ENCODE measurements around the gene ERGIC2. TPM values are rescaled to one million over a fixed set of nuclear protein-coding genes. Genes with fewer than 3 reads are reported as not detected.

ERGIC2 gene
- total and polyA plus RNA-seq, 2 donors (not counting 1 experiment from before 2014, with no cell fraction given), result 67.9 to 82.5 TPM

DNA sequence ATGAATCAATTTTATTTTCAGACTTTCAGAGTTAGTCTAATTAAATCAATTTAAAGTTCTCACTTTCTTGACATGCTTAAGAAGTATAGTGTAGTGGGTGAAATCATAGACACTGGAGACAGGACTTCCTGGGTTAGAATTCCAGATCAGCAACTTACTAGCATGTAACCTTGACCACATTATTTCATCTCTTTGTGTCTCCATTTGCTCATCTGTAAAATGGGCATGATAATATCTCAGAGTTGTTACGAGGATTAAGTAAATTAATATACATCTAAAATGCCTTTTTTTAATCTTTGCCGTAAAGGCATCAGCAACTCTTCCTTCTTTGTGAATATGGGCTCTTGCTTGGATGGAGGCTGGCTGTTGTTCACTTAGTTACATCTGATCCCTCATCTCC, 1.3 kb upstream of the ERGIC2 start:
- no peak for TF ChIP-seq EZH2 (IDR thresholded peaks at IDR 0.05; ENCODE audit: low read length, missing control alignments)
- TF ChIP-seq, protein P1, sequence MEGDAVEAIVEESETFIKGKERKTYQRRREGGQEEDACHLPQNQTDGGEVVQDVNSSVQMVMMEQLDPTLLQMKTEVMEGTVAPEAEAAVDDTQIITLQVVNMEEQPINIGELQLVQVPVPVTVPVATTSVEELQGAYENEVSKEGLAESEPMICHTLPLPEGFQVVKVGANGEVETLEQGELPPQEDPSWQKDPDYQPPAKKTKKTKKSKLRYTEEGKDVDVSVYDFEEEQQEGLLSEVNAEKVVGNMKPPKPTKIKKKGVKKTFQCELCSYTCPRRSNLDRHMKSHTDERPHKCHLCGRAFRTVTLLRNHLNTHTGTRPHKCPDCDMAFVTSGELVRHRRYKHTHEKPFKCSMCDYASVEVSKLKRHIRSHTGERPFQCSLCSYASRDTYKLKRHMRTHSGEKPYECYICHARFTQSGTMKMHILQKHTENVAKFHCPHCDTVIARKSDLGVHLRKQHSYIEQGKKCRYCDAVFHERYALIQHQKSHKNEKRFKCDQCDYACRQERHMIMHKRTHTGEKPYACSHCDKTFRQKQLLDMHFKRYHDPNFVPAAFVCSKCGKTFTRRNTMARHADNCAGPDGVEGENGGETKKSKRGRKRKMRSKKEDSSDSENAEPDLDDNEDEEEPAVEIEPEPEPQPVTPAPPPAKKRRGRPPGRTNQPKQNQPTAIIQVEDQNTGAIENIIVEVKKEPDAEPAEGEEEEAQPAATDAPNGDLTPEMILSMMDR (conservative IDR thresholded peaks at IDR 0.05 in 1 of 2, IDR thresholded peaks at IDR 0.05 in 1 of 2; ENCODE audit: low read depth in 1 of 2, low read length in 2 of 2), result no peak
- Histone ChIP-seq H3K36me3 (ENCODE audit: control insufficient read depth, insufficient read depth, low read length) (no peaks in the 10 kb centered on the region), H3K27me3 (ENCODE audit: control insufficient read depth, insufficient read depth, low read length) (no peaks in the 10 kb centered on the region), H3K9me3 (ENCODE audit: control insufficient read depth, insufficient read depth, low read depth, low read length) (no peaks in the 10 kb centered on the region), H3K9ac (ENCODE audit: insufficient read depth, low read length) (no peak overlapping the region), H4K20me1 (ENCODE audit: control insufficient read depth, extremely low read depth, insufficient read depth, low read length) (no peaks in the 10 kb centered on the region), H3K4me2 (ENCODE audit: extremely low read depth, insufficient read depth, low read length) (no peak overlapping the region), H3K79me2 (ENCODE audit: control insufficient read depth, insufficient read depth, low read length) (peaks cover 32% of the 10 kb centered on the region), H2AFZ (ENCODE audit: low read length) (no peak overlapping the region), H3K27ac (ENCODE audit: insufficient read depth, low read length) (no peak overlapping the region), H3K4me1 (ENCODE audit: control insufficient read depth, extremely low read depth, insufficient read depth, low read length) (peaks cover 2% of the 10 kb centered on the region), H3K4me3 (replicated peaks in 1 of 4; ENCODE audit: control extremely low read depth in 1 of 4, insufficient read depth in 1 of 4, low read depth in 3 of 4, low read length in 4 of 4) (no peak overlapping the region)
- no peak for DNase-seq (ENCODE audit: low read depth in 2 of 2)

DNA sequence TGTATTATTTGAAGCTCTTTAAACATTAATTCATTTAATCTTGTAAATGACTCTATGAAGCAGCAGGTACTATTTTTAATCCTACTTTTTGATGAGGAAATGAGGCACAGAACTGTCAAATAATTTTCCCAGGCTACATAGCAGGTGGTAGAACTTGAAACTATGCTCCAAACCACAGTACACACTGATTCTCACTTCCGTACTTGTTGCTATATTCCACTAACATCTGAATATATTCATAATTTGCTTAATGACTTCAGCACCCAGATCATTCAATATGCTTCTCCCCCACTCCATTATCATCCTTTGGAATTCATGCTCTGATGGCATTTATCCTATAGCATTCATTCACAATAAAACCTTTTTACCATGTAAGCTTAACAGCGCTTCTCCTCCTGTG, 4.9 kb downstream of the ERGIC2 start:
- H3K27me3 ChIP-seq (ENCODE audit: control insufficient read depth, insufficient read depth, low read length), result no peaks in the 10 kb centered on the region
- H4K20me1 ChIP-seq (ENCODE audit: control insufficient read depth, extremely low read depth, insufficient read depth, low read length), result peaks cover 3% of the 10 kb centered on the region
- no peak for DNase-seq (ENCODE audit: low read depth in 2 of 2)
- no peaks in the 10 kb centered on the region for H3K36me3 ChIP-seq (ENCODE audit: control insufficient read depth, insufficient read depth, low read length)
- no peak overlapping the region for H3K27ac ChIP-seq (ENCODE audit: insufficient read depth, low read length)
- H3K4me2 ChIP-seq (ENCODE audit: extremely low read depth, insufficient read depth, low read length), result no peak overlapping the region
- no peak overlapping the region for H3K9ac ChIP-seq (ENCODE audit: insufficient read depth, low read length)
- no peak for TF ChIP-seq EZH2 (IDR thresholded peaks at IDR 0.05; ENCODE audit: low read length, missing control alignments)
- TF ChIP-seq, protein P1 (conservative IDR thresholded peaks at IDR 0.05 in 1 of 2, IDR thresholded peaks at IDR 0.05 in 1 of 2; ENCODE audit: low read depth in 1 of 2, low read length in 2 of 2), result no peak
- peaks cover 59% of the 10 kb centered on the region for H3K79me2 ChIP-seq (ENCODE audit: control insufficient read depth, insufficient read depth, low read length)
- H2AFZ ChIP-seq (ENCODE audit: low read length), result no peak overlapping the region
- peaks cover 2% of the 10 kb centered on the region for H3K4me1 ChIP-seq (ENCODE audit: control insufficient read depth, extremely low read depth, insufficient read depth, low read length)
- no peak overlapping the region for H3K4me3 ChIP-seq (replicated peaks in 1 of 4; ENCODE audit: control extremely low read depth in 1 of 4, insufficient read depth in 1 of 4, low read depth in 3 of 4, low read length in 4 of 4)
- no peaks in the 10 kb centered on the region for H3K9me3 ChIP-seq (ENCODE audit: control insufficient read depth, insufficient read depth, low read depth, low read length)

DNA sequence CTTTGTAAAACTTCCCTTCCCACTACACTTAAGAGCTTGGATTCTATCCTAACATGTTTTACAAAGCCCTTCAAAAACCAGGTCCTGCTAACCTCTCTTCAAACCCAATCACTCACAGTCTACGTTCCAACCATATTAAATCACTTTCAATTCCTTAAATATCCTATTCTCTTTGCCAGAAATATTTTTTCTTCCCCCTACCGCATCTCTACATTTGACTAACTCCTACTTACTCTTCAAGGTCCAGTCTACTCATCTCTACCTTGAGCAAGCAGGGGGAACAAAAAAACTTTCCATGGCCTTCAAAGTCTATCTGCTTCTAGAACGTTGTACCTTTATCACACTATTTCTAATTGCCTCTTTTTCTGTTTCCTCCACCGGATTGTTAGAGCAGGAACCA, 6.1 kb downstream of the ERGIC2 start:
- H3K9me3 ChIP-seq (ENCODE audit: control insufficient read depth, insufficient read depth, low read depth, low read length), result no peaks in the 10 kb centered on the region
- H3K79me2 ChIP-seq (ENCODE audit: control insufficient read depth, insufficient read depth, low read length), result peaks cover 49% of the 10 kb centered on the region
- H3K4me3 ChIP-seq (replicated peaks in 1 of 4; ENCODE audit: control extremely low read depth in 1 of 4, insufficient read depth in 1 of 4, low read depth in 3 of 4, low read length in 4 of 4), result no peak overlapping the region
- H3K4me2 ChIP-seq (ENCODE audit: extremely low read depth, insufficient read depth, low read length), result no peak overlapping the region
- no peak overlapping the region for H3K27ac ChIP-seq (ENCODE audit: insufficient read depth, low read length)
- H3K27me3 ChIP-seq (ENCODE audit: control insufficient read depth, insufficient read depth, low read length), result no peaks in the 10 kb centered on the region
- H3K36me3 ChIP-seq (ENCODE audit: control insufficient read depth, insufficient read depth, low read length), result no peaks in the 10 kb centered on the region
- no peak overlapping the region for H2AFZ ChIP-seq (ENCODE audit: low read length)
- peaks cover 3% of the 10 kb centered on the region for H4K20me1 ChIP-seq (ENCODE audit: control insufficient read depth, extremely low read depth, insufficient read depth, low read length)
- no peak for TF ChIP-seq EZH2 (IDR thresholded peaks at IDR 0.05; ENCODE audit: low read length, missing control alignments)
- TF ChIP-seq, protein P1 (conservative IDR thresholded peaks at IDR 0.05 in 1 of 2, IDR thresholded peaks at IDR 0.05 in 1 of 2; ENCODE audit: low read depth in 1 of 2, low read length in 2 of 2), result no peak
- DNase-seq (ENCODE audit: low read depth in 2 of 2), result no peak
- H3K9ac ChIP-seq (ENCODE audit: insufficient read depth, low read length), result no peak overlapping the region
- peaks cover 2% of the 10 kb centered on the region for H3K4me1 ChIP-seq (ENCODE audit: control insufficient read depth, extremely low read depth, insufficient read depth, low read length)
